Transverse colon (tissue), 4 donors: ENCODE measurements around the gene BTD.

Experiments used
- CTCF ChIP-seq, 5 experiments: fragments of 200-600 bp in 3 of 5; fragments of 450-650 bp in 2 of 5; sonication (generic) in 3 of 5; IDR thresholded peaks; 1 replicate in 2 of 5; 2 replicates in 3 of 5; pipeline ENCODE4 v1.5.1; 2016 to 2017; ENCODE audit warnings: antibody characterized with exemption in 5 of 5, inconsistent platforms in 3 of 5, mild to moderate bottlenecking in 2 of 5, moderate library complexity in 1 of 5
- EP300 ChIP-seq: sonication (generic); formaldehyde crosslinking; IDR thresholded peaks from one replicate; pipeline ENCODE4 v1.6.1; 2017; ENCODE audit warnings: antibody characterized with exemption, low read depth
- POLR2A ChIP-seq: fragments of 450-650 bp; IDR thresholded peaks from one replicate; pipeline ENCODE4 v1.6.1; 2016; ENCODE audit warnings: antibody characterized with exemption, mild to moderate bottlenecking, moderate library complexity
- POLR2AphosphoS5 ChIP-seq, 3 donors: sonication (generic); formaldehyde crosslinking; IDR thresholded peaks; one replicate each; pipeline ENCODE4 v1.6.1; 2016; ENCODE audit warnings: antibody characterized with exemption in 3 of 3

- no peak for TF ChIP-seq CTCF (IDR thresholded peaks at IDR 0.05)
- TF ChIP-seq POLR2A = no peak
- TF ChIP-seq POLR2AphosphoS5 (IDR thresholded peaks at IDR 0.05) = no peak
- TF ChIP-seq EP300 = no peak
These were observed 64.7 kb downstream of the BTD start for GRCh38 chr3:15666277-15666676.
